Endothelial cell of hepatic sinusoid (primary cell): Measurements from ENCODE around the gene PLCG2.
"Not testable (repeated sequence)": the region's sequence is repeated elsewhere in the genome, so short reads cannot be mapped to it uniquely, and the experiment has no call there.

Experiments used
- in situ Hi-C: cut with HindIII; loops from 2 replicates; pipeline ENCODE4 v1.10.0; 2017; ENCODE audit warnings: low sequenced_read_pairs

PLCG2 gene

GRCh38 chr16:81977335-81977942 is 198.3 kb downstream of the PLCG2 start:
- in situ Hi-C loops = not testable (repeated sequence)

- in situ Hi-C loops = no loop called here
Observed at GRCh38 chr16:81987121-81987520, 208.0 kb downstream of the PLCG2 start.

GRCh38 chr16:81987706-81988105 is 208.6 kb downstream of the PLCG2 start:
- in situ Hi-C loops = no loop called here

DNA sequence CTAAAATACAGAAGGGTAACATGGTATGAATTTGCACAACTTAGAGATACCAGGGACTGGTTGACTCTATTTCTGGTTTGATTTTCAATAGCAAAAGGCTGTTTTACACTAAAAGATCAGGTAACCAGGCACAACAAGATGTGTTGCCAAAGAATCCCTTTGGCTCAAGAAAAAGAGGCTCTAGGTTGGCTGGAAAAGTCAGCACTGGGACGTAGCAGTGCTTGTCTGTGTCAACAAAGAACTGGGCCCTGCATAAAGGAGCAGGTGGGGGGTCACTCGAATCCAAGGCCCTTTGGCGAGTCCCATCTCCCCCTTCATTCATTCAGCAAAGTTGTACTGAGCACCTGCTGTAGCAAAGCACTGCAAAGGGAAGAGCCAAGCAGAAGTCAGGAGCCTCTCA is 213.8 kb downstream of the PLCG2 start:
- in situ Hi-C loops = no loop called here

DNA sequence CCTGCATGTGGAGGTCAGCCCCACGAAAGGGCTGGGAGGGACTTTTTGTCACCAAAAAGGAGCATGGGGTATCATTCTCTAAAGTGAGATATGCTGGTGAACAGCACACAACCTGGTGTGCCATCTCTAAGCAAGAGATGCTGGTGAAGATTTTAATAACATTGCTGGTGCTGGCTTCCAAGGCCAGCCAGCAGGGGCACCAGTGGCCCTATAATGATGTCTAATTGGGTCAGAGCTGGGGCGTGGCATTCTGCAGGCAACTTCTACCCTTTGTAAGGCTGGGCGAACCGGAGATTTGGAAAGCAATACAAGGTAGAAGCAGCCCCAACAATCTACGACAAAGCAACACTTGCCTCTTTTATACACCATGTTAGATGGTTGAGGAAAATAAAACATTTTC is 215.4 kb downstream of the PLCG2 start:
- in situ Hi-C loops = no loop called here

- in situ Hi-C loops = no loop called here
Observed at GRCh38 chr16:81995651-81996050, 216.6 kb downstream of the PLCG2 start.

DNA sequence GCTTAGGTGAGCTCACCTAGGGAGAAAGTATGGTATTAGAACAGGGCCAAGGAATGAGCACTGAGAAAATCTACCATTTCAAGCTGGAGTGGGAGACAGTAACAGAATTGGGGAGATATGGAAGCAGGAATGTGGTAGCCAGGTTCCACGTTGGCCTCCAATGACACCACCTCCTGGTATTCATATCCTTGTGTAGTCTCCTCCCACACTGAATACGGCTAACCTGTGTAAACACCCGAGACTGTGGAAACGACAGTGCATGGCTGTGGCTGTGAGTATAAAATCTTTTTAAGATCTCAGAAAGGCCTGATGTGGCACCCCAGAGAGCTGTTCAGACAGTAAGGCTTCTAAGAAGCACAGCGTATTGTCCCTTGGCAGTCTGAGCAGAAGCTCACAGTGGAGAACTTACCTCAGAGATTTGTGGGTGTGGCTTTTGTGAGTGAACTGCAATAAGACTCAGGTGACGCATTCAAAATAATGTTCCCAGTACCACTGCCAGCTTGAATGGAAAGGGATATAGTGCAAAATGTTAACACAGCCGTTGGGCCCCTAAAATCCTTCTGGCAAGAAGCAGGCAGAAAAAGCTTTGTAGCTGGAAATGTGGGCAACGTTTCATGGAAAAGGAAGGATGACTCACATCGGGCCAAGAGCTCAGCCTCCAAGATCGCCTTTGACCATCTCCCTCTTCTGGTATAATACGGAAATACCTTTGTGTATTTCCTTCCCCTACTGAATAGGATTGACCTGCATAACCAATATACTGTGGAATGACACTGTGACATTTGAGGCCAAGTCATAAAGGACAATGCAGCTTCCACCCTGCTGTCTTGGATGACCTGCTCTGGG is 217.8 kb downstream of the PLCG2 start:
- in situ Hi-C loops = no loop called here

- in situ Hi-C loops = no loop called here
Observed at GRCh38 chr16:81997738-81998137, 218.6 kb downstream of the PLCG2 start.

GRCh38 chr16:82002831-82003230 is 223.7 kb downstream of the PLCG2 start:
- in situ Hi-C loops = no loop called here

DNA sequence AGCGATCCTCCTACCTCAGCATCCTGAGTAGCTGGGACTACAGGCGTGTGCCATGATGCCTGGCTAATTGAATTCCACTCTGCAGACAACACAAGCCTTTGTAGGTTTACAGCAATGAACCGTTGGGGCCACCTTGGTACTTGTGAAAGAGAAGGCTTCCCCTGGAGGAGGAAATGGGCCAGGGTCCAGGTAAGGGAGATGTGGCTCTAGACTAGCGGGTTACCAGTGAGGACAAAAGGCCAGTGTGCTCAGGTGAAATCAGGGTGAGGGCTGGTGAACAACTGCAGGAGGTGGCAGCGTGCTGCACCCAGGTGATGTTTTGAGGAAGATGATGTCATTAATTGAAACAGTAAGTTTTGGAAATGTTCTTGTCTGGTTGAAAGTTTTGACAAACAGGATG is 225.5 kb downstream of the PLCG2 start:
- in situ Hi-C loops = no loop called here

DNA sequence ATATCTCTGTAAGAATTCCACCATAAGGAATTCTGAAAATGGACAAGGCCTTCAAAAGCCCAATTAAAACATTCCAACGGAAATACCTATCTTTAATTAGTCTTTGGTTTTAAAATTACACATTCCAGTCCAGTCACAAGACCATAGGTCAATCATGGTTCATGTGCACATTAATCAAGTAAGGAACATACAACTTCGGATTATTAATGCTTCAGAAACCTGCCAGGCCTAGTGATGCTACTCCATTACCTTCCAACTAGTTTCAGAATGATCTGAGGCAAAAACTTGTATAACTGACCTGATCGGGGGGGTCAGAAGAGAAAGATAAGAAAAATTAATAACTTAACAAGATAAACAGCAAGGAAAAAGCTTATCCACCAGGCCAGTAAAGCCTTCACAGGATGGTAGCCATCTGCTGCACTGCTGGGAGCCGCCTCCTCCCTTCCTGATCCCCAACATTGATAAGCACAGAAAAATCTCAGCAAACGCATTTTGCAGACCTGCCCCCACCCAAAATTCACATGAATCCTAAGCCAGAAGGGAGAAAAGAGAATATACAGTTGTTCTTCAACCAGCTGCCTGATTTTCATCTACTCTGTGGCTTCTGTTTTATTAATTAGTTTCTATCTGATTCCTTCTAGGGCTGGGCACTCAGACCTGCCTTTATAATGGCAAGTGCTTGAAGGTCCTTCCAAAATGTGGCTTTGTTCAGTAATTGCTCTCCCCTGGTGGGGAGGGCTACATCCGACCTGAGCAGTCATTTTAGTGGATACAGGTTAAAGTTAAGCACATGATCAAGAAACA is 226.1 kb downstream of the PLCG2 start:
- in situ Hi-C loops = no loop called here

GRCh38 chr16:82006036-82006435 is 226.9 kb downstream of the PLCG2 start:
- in situ Hi-C loops = no loop called here

DNA sequence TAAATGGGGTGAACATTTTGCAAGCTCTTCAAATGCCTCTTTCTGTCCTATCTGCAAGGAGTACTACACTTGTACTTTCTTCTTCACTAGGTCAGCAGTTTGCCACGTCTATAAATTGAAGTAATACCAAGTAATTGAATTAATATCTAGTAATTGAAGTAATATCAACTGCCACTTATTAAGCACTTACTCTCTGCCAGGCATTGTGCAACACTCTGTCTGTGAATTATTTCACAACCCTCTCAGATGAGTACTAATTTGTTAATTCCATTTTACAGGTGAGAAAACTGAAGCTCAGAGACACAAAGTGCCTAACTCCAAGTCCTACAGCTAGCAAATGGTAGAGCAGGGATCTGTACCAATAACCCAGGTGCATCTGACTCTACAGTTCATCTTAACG is 228.1 kb downstream of the PLCG2 start:
- in situ Hi-C loops = no loop called here

- in situ Hi-C loops = no loop called here
Observed at GRCh38 chr16:82008957-82009592, 230.0 kb downstream of the PLCG2 start.

DNA sequence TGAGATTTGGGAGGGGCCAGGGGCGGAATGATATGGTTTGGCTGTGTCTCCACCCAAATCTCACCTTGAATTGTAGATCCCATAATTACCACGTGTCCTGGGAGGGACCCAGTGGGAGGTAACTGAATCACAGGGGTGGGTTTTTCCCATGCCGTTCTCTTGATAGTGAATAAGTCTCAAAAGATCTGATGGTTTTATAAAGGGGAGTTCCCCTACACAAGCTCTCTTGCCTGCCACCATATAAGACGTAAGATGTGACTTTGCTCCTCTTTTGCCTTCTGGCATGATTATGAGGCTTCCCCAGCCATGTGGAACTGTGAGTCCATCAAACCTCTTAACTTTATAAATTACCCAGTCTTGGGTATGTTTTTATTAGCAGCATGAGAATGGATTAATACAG is 230.7 kb downstream of the PLCG2 start:
- in situ Hi-C loops = not testable (repeated sequence)

DNA sequence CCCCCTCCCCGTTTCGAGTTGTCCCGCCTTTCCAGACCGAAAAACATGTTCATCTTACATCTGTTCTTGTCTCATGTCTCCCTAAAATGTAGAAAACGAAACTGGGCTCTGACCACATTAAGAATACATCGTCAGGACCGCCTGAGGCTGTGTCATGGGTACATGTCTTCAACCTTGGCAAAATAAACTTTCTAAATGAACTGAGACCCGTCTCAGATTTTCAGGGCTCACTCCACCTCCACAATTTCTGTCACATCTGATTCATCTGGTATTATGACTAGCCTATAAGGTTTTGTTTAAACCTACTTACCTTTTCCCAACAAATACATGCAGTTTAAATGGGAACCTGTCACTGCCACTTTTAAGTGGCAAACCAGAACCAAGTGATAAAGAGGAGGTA is 231.6 kb downstream of the PLCG2 start:
- in situ Hi-C loops = no loop called here

- in situ Hi-C loops = no loop called here
Observed at GRCh38 chr16:82011199-82011641, 232.1 kb downstream of the PLCG2 start, which contains the start of gene SDR42E1. Gene SDR42E1 (minus strand): TSS chr16:82011470. CDS start chr16:82000858, 10,612 bp downstream.
